Measurements from ENCODE around the gene SLX1A.
"Not testable (repeated sequence)": the region's sequence is repeated elsewhere in the genome, so short reads cannot be mapped to it uniquely, and the experiment has no call there.

DNA sequence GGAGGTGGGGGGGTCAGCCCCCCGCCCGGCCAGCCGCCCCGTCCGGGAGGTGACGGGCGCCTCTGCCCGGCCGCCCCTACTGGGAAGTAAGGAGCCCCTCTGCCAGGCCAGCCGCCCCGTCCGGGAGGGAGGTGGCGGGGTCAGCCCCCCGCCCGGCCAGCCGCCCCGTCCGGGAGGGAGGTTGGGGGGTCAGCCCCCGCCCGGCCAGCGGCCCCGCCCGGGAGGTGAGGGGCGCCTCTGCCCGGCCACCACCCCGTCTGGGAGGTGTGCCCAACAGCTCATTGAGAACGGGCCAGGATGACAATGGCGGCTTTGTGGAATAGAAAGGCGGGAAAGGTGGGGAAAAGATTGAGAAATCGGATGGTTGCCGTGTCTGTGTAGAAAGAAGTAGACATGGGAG, 23.5 kb upstream of the SLX1A start:
- TF ChIP-seq, protein P1, sequence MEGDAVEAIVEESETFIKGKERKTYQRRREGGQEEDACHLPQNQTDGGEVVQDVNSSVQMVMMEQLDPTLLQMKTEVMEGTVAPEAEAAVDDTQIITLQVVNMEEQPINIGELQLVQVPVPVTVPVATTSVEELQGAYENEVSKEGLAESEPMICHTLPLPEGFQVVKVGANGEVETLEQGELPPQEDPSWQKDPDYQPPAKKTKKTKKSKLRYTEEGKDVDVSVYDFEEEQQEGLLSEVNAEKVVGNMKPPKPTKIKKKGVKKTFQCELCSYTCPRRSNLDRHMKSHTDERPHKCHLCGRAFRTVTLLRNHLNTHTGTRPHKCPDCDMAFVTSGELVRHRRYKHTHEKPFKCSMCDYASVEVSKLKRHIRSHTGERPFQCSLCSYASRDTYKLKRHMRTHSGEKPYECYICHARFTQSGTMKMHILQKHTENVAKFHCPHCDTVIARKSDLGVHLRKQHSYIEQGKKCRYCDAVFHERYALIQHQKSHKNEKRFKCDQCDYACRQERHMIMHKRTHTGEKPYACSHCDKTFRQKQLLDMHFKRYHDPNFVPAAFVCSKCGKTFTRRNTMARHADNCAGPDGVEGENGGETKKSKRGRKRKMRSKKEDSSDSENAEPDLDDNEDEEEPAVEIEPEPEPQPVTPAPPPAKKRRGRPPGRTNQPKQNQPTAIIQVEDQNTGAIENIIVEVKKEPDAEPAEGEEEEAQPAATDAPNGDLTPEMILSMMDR (IDR thresholded peaks at IDR 0.05 in 2 of 3, conservative IDR thresholded peaks at IDR 0.05 in 1 of 3; ENCODE audit: control insufficient read depth in 2 of 3, extremely low read depth in 1 of 3, insufficient read depth in 1 of 3, low read depth in 3 of 3, low read length in 3 of 3) = not testable (repeated sequence)
- not testable (repeated sequence) for TF ChIP-seq CREB1 (IDR thresholded peaks at IDR 0.05; ENCODE audit: low read depth); TARDBP (IDR thresholded peaks at IDR 0.05; ENCODE audit: borderline replicate concordance); POLR2A (IDR thresholded peaks at IDR 0.05; ENCODE audit: low read depth, low read length); YY1 (IDR thresholded peaks at IDR 0.05; ENCODE audit: low read depth, low read length); YBX1 (IDR thresholded peaks at IDR 0.05); CEBPB (IDR thresholded peaks at IDR 0.05; ENCODE audit: borderline replicate concordance in 1 of 2, low read depth in 2 of 2, low read length in 2 of 2); ATF7 (IDR thresholded peaks at IDR 0.05; ENCODE audit: low read depth)
- TF ChIP-seq, protein P2, sequence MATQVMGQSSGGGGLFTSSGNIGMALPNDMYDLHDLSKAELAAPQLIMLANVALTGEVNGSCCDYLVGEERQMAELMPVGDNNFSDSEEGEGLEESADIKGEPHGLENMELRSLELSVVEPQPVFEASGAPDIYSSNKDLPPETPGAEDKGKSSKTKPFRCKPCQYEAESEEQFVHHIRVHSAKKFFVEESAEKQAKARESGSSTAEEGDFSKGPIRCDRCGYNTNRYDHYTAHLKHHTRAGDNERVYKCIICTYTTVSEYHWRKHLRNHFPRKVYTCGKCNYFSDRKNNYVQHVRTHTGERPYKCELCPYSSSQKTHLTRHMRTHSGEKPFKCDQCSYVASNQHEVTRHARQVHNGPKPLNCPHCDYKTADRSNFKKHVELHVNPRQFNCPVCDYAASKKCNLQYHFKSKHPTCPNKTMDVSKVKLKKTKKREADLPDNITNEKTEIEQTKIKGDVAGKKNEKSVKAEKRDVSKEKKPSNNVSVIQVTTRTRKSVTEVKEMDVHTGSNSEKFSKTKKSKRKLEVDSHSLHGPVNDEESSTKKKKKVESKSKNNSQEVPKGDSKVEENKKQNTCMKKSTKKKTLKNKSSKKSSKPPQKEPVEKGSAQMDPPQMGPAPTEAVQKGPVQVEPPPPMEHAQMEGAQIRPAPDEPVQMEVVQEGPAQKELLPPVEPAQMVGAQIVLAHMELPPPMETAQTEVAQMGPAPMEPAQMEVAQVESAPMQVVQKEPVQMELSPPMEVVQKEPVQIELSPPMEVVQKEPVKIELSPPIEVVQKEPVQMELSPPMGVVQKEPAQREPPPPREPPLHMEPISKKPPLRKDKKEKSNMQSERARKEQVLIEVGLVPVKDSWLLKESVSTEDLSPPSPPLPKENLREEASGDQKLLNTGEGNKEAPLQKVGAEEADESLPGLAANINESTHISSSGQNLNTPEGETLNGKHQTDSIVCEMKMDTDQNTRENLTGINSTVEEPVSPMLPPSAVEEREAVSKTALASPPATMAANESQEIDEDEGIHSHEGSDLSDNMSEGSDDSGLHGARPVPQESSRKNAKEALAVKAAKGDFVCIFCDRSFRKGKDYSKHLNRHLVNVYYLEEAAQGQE (IDR thresholded peaks at IDR 0.05; ENCODE audit: low read depth, low read length) = not testable (repeated sequence)
- TF ChIP-seq, protein P3, sequence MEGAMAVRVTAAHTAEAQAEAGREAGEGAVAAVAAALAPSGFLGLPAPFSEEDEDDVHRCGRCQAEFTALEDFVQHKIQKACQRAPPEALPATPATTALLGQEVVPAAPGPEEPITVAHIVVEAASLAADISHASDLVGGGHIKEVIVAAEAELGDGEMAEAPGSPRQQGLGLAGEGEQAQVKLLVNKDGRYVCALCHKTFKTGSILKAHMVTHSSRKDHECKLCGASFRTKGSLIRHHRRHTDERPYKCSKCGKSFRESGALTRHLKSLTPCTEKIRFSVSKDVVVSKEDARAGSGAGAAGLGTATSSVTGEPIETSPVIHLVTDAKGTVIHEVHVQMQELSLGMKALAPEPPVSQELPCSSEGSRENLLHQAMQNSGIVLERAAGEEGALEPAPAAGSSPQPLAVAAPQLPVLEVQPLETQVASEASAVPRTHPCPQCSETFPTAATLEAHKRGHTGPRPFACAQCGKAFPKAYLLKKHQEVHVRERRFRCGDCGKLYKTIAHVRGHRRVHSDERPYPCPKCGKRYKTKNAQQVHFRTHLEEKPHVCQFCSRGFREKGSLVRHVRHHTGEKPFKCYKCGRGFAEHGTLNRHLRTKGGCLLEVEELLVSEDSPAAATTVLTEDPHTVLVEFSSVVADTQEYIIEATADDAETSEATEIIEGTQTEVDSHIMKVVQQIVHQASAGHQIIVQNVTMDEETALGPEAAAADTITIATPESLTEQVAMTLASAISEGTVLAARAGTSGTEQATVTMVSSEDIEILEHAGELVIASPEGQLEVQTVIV (IDR thresholded peaks at IDR 0.05; ENCODE audit: borderline replicate concordance, partially characterized antibody) = not testable (repeated sequence)

Measured in GM12878 (cell line).